HEK293 (cell line): Measurements from ENCODE around the gene ZMYM3.

Source experiments
- CTCF ChIA-PET: fragments of 350-600 bp; formaldehyde crosslinking; extraction: SDS; loops from one replicate; lab custom pipeline; 2021; ENCODE audit warnings: antibody characterized with exemption; lab: Yijun Ruan, JAX
- POLR2A ChIA-PET: fragments of 300-600 bp; formaldehyde crosslinking; extraction: SDS; loops from one replicate; lab custom pipeline; 2020; ENCODE audit warnings: antibody characterized with exemption, inconsistent platforms; lab: Yijun Ruan, JAX
- H3K27ac ChIP-seq: fragments of 200-500 bp; sonication (Bioruptor generic); 2 replicates; pipeline ENCODE4 v1.5.1; 2014; ENCODE audit warnings: low read depth, low read length, control low read depth, inconsistent platforms; ENCODE audit errors: extremely low read depth
- H3K36me3 ChIP-seq, 2 experiments: fragments of 200-500 bp in 1 of 2; sonication (Bioruptor generic) in 1 of 2; 1 replicate in 1 of 2; 2 replicates in 1 of 2; pipeline ENCODE4 v1.5.1; 2014 to 2017; ENCODE audit warnings: inconsistent platforms in 2 of 2, low read length in 2 of 2; ENCODE audit not compliant: control insufficient read depth in 2 of 2, insufficient read depth in 1 of 2
- H3K4me1 ChIP-seq: fragments of 200-500 bp; sonication (Bioruptor generic); 2 replicates; pipeline ENCODE4 v1.5.1; 2014; ENCODE audit warnings: mild to moderate bottlenecking, low read length, inconsistent platforms; ENCODE audit not compliant: control insufficient read depth, insufficient read depth
- H3K4me3 ChIP-seq: 2 replicates; pipeline ENCODE4 v1.5.1; 2011; ENCODE audit warnings: low read depth, mild to moderate bottlenecking, control low read depth, low read length, moderate library complexity
- H3K9me3 ChIP-seq: fragments of 200-500 bp; sonication (Bioruptor generic); 2 replicates; pipeline ENCODE4 v1.5.1; 2014; ENCODE audit warnings: low read depth, low read length, inconsistent platforms; ENCODE audit not compliant: control insufficient read depth, insufficient read depth
- GFI1B ChIP-seq: fragments of 450-650 bp; formaldehyde crosslinking; IDR thresholded peaks from 2 replicates; pipeline ENCODE4 v1.5.1; 2016; ENCODE audit warnings: missing biosample characterization, missing genetic modification characterization
- KLF9 ChIP-seq: fragments of 450-650 bp; formaldehyde crosslinking; IDR thresholded peaks from 2 replicates; pipeline ENCODE4 v1.5.1; 2016; ENCODE audit warnings: missing biosample characterization, missing genetic modification characterization, low read depth
- TCF7L2 ChIP-seq: IDR thresholded peaks from 2 replicates; pipeline ENCODE4 v1.6.1; 2011; ENCODE audit warnings: low read depth, mild to moderate bottlenecking, inconsistent platforms, low read length, moderate library complexity, borderline replicate concordance
- ZBTB21 ChIP-seq: fragments of 450-650 bp; formaldehyde crosslinking; IDR thresholded peaks from 2 replicates; pipeline ENCODE4 v1.5.1; 2017; ENCODE audit warnings: missing biosample characterization, missing genetic modification characterization
- ZFP41 ChIP-seq: fragments of 450-650 bp; formaldehyde crosslinking; IDR thresholded peaks from 2 replicates; pipeline ENCODE4 v1.5.1; 2016; ENCODE audit warnings: missing biosample characterization, missing genetic modification characterization, borderline replicate concordance
- ZNF140 ChIP-seq: fragments of 450-650 bp; formaldehyde crosslinking; IDR thresholded peaks from 2 replicates; pipeline ENCODE4 v1.5.1; 2016; ENCODE audit warnings: missing biosample characterization, missing genetic modification characterization
- ZNF558 ChIP-seq: fragments of 450-650 bp; formaldehyde crosslinking; IDR thresholded peaks from 2 replicates; pipeline ENCODE4 v1.5.1; 2016; ENCODE audit warnings: missing biosample characterization, missing genetic modification characterization
- ZNF623 ChIP-seq: fragments of 450-650 bp; formaldehyde crosslinking; IDR thresholded peaks from 2 replicates; pipeline ENCODE4 v1.5.1; 2016; ENCODE audit warnings: missing biosample characterization, missing genetic modification characterization
- ZNF629 ChIP-seq: fragments of 450-650 bp; formaldehyde crosslinking; IDR thresholded peaks from 2 replicates; pipeline ENCODE4 v1.5.1; 2017; ENCODE audit warnings: missing biosample characterization, missing genetic modification characterization
- ZNF776 ChIP-seq: fragments of 450-650 bp; formaldehyde crosslinking; IDR thresholded peaks from 2 replicates; pipeline ENCODE4 v1.5.0; 2017; ENCODE audit warnings: missing biosample characterization, missing genetic modification characterization, borderline replicate concordance

Gene ZMYM3

DNA sequence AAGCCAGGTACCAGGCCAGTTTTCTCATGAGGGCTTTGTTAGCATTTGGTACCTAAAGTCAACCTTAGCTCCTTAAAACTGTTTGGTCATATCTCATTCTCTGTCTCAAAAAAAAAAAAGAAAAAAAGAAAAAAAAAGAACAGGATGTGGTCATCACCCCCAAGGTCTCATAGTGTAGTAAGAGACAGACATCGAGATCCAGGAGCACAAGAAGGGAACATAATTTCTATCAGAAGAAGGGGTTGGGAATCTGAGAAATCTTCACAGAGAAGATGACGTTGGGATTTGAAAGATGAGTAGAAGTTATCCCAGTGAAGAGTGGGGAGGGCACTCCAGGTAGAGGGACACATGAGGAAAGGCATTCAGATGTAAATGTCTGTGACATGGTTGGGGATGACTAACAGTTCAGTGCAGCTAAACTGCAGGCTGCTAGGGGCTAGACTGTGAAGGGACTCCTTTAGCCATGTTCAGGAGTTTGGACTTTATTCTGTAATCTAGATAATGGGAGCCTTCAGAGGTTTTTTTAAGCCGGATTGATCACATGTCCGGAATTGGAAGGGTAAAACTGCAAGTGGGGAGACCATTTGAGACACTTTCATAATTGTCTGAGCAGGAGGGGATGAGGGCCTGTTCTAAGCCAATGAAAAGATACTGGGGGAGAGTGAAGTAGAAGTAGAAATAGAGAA lies 57.8 kb downstream of the ZMYM3 start:
- ChIA-PET CTCF (no interaction called here), POLR2A (interaction anchor here (0.6 kb wide), 1 partner anchor 49 kb away, joined by 5 read pairs; no protein-coding TSS in a partner anchor)
- no peak overlapping the region for H3K27ac ChIP-seq
- no peaks in the 10 kb centered on the region for H3K4me1 ChIP-seq
- TF ChIP-seq GFI1B (tag by site-specific recombination) (no peak), ZNF629 (tag by site-specific recombination) (no peak), ZNF558 (tag by site-specific recombination) (no peak)
- H3K4me3 ChIP-seq: no peak overlapping the region
- no peaks in the 10 kb centered on the region for H3K36me3 ChIP-seq
- H3K9me3 ChIP-seq: no peaks in the 10 kb centered on the region; the same call in 1 of the 2 replicates

DNA sequence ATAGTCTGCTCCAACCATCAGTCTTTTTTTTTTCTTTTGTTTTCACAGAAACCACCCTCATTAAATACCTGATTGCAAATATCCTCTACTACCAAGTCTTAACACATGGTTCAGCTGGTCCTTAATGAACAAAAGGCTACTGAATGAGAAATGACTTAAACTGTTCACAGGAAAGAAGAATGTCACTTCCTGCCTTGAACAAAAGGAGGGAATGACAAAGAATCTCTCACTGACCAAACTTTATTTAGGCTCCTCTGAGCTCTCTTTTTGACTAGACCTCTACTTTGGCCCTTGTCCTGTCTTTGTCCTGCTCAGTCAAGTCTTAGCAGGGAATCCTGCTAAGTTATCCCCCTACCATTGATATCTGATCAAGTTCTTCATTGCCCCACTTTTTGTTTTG lies 62.7 kb downstream of the ZMYM3 start:
- H3K27ac ChIP-seq: no peak overlapping the region
- H3K36me3 ChIP-seq: no peaks in the 10 kb centered on the region
- no peaks in the 10 kb centered on the region for H3K4me1 ChIP-seq
- ChIA-PET POLR2A (interaction anchor here (0.6 kb wide), 1 partner anchor 11 kb away, joined by 3 read pairs; no protein-coding TSS in a partner anchor), CTCF (no interaction called here)
- TF ChIP-seq TCF7L2: no peak
- no peak for TF ChIP-seq ZNF140
- TF ChIP-seq ZNF623 (tag by site-specific recombination): no peak
- no peak for TF ChIP-seq ZFP41 (tag by site-specific recombination)
- no peak for TF ChIP-seq ZNF776 (tag by site-specific recombination)
- no peak for TF ChIP-seq KLF9 (tag by site-specific recombination)
- TF ChIP-seq ZBTB21 (tag by site-specific recombination): no peak
- no peak overlapping the region for H3K4me3 ChIP-seq
- H3K9me3 ChIP-seq: no peaks in the 10 kb centered on the region; the same call in 1 of the 2 replicates
